GM21576 (cell line): ENCODE results near the gene CEP68.
"Not testable (repeated sequence)": the region's sequence is repeated elsewhere in the genome, so short reads cannot be mapped to it uniquely, and the experiment has no call there.

Experiments
- ATAC-seq: cut with Tn5 transposase; IDR thresholded peaks from one replicate; pipeline ENCODE4 v1.9.1; 2021; ENCODE audit warnings: mild to moderate bottlenecking, moderate library complexity; ENCODE audit not compliant: unreplicated experiment

Gene CEP68

DNA sequence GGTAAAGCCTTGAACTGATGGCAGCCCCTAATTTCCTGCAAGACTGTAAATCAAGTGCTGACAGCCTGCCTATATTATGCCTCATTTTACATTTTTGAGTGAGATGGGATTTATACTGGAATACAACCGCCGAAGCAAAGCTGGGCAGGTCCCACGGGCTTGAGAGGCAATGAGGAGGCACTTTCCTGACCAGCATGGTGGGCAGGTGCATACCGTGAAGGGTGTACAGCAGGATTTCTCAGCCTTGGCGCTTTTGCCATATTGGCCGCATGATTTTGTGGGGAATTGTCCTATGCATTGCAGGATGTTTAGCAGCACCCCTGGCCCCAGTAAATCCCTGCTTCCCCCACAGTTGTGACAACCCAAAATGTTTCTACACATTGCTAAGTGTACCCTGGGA, 22.8 kb downstream of the CEP68 start:
- ATAC-seq: no peak

- no peak for ATAC-seq
Observed at GRCh38 chr2:65081232-65081685, 25.0 kb downstream of the CEP68 start.

DNA sequence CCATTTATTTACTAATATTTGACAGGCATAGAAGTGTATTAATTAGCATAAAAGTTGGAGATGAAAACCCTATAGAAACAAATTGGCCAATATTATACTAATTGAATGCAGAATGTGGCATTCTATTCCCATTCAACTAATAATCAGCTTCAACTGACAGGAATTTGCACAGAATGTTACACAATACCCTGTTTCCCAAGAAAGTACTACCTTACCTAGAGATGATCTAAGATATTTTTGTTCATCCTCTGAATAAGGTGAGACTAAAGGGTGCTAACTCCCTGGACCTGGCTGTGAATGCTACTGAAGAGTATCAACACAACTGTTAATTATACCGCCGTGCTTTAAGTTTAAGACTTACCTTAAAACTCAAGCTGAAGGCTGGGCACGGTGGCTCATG, 28.9 kb downstream of the CEP68 start:
- no peak for ATAC-seq

DNA sequence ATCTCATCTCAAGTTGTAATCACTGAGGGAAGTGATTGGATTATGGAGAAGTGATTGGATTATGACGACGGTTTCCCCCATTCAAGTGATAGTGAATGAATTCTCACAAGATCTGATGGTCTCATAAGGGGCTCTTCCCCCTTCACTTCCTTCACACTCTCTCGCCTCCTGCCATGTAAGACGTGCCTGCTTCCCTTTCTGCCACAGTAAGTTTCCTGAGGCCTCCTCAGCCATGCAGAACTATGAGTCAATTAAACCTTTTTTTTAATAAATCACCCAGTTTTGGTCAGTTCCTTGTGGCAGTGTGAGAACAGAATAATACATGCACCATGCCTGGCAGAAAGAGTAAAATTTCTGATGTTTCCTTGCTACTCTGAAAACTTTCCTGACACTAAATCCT, 36.6 kb downstream of the CEP68 start:
- no peak for ATAC-seq

GRCh38 chr2:65093211-65093610, 37.0 kb downstream of the CEP68 start:
- no peak for ATAC-seq

GRCh38 chr2:65096948-65097347, 40.7 kb downstream of the CEP68 start:
- ATAC-seq: no peak

DNA sequence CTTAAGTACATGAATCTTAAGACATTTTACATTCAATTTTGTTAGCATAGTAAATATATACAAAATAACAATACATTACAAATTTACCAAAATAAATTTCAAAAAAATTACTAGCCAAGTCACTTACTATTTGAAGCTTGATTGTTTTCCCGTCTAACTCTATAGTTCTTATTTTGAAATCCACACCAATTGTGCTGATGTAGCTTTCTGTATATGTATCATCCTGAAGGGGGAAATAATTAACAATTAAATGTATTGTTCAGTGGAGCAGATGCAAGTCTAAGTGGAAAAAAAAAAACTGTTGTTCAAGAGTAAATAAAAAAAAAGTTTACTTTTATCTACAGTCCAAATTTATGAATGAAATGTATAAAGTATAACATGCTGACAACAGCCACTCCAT, 41.6 kb downstream of the CEP68 start:
- no peak for ATAC-seq

- ATAC-seq: no peak
Observed at GRCh38 chr2:65098741-65099140, 42.5 kb downstream of the CEP68 start.

GRCh38 chr2:65101071-65101470, 44.9 kb downstream of the CEP68 start:
- ATAC-seq: no peak

DNA sequence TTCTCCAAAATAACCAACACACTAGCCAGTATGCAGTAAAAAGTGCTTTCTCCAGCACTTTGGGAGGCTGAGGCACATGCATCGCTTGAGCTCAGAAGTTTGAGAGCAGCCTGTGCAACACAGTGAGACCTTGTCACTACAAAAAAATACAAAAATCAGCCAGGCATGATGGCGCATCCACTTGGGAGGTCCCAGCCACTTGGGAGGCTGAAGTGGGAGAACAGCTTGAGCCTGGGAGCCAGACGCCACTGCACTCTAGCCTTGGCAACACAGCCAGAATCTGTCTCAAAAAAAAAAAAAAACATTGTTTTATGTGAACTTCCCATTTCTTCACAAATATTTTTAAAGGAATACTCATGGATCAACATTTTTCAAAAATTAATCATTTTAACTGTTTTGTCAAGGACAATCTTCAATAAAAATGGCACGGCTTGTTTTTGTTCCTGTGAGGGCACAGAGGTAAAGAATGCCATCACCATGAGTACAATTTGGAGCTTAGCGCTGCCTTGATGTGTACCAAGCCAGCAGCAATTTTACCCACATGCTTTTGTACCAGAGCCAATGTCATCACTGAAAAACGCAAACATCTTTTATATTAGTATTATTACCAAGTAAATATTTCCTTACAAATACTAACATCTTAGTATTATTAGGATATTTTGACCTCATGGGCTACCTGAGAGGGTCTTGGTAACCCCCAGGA, 46.9 kb downstream of the CEP68 start:
- ATAC-seq: no peak

DNA sequence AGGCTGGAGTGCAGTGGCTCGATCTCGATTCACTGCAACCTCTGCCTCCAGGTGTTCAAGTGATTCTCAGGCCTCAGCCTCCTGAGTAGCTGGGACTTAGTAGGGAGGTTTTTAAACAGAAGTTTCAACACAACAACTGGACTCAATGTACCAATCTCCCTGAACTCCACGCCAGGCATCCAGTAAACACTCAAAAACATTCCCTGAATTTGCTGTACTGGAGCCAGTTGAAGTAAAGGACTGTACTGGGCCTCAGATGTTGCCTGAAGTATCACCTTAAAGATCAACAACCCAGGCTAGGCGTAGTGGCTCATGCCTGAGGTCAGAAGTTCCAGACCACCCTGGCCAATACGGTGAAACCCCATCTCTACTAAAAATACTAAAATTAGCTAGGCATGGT, 51.3 kb downstream of the CEP68 start:
- no peak for ATAC-seq

DNA sequence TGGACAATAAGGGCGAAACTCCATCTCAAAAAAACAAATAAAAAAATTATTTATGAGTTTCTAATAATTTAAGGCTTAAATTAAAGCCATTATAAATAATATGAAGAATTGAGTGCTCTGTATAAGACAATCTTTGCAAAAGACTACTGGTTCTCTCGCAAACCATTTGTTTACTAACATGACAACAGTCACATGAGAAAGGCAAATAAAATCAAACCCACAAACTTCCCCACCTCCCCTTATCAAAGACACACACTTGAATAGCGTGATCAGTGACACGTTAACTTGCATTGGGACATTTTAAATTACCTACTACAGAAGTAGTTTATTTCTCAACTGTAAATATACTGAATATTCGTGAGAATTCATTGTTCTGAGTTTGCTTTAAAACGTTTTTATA, 52.6 kb downstream of the CEP68 start:
- no peak for ATAC-seq

DNA sequence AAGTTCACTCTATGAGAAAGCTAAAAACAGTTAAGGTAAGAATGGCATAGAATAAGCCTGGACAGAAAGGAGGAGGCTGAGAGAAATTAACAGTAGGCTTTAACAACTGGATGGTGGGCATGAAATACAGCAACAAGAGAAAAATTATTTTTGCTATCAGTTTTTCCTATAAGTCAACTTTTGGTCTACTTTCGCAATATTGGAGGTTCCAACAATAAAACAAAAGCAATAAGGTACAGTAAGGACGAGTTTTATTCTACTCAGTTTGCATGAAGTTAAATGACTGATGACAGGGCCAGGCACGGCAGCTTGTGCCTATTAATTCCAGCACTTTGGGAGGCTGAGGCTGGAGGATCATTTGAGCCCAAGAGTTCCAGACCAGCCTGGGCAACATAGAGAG, 56.4 kb downstream of the CEP68 start:
- no peak for ATAC-seq

DNA sequence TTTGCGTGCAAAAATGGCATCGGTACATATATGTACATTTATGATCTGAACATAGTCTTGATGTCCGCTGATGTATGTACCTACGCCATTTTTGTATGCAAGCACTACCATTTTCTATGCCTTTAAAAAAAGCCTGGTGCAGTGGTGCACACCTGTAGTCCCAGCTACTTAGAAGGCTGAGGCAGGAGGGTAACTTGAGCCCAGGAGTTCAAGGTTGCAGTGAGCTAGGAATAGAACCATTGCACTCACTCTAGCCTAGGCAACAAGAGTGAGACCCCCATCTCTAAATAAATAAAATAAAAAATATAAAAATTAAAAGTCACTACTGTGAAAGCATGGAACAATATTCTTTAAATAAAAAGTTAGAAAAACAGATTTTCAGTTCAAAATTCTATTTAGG, 57.0 kb downstream of the CEP68 start:
- ATAC-seq: no peak

GRCh38 chr2:65113816-65114215, 57.6 kb downstream of the CEP68 start:
- no peak for ATAC-seq

GRCh38 chr2:65114921-65115320, 58.7 kb downstream of the CEP68 start:
- no peak for ATAC-seq

GRCh38 chr2:65116645-65117044, 60.4 kb downstream of the CEP68 start:
- ATAC-seq: no peak

- ATAC-seq: no peak
Observed at GRCh38 chr2:65120990-65121693, 64.9 kb downstream of the CEP68 start.

- ATAC-seq: no peak
Observed at GRCh38 chr2:65122313-65122712, 66.1 kb downstream of the CEP68 start.

GRCh38 chr2:65125457-65125856, 69.2 kb downstream of the CEP68 start:
- ATAC-seq: not testable (repeated sequence)

DNA sequence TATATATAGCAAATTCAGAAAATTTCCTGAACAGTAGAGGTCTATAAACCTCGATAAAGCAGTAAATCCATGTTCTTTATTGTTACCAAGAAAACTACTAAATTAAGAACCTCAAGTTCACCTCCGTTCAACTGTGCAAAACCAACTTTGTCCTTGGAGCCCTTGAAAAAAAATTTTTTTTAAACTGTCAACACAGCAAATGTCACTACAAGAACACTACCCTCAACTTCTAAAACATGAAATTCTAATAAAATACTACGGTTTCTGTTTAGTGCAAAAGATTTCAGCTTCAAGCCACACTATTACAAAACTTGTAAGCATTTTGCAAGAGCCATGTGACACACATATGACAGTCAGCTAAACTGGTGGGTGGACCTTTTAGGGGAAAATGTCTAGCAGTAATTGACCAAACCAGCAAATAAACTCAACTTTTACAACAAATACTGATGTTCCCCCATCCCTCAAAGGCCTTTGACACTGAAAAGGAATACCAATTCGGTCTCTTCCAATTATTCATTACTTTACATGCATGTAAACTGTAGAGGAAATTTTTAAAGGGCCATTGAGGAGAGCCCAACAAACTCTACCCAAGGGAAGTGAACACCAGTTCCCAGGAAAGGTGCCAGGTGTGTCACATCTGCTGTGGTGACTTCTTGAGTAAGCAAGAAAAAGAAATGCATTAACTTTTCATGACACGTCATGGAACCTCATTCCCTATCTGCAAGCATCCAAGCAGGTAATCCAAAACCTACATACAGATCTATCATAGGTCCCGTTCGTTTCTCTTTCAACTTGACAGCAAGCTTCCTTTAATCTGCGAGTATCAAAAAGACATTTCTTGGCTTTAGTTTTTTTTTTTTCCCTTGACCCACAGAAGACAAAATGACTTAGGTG, 72.3 kb downstream of the CEP68 start:
- ATAC-seq: no peak
